ENCODE results near the gene SPESP1. TPM values are rescaled to one million over a fixed set of nuclear protein-coding genes. Genes with fewer than 3 reads are reported as not detected.
A peak's percentile ranks its signal among the peaks of the same experiment; 100 is the strongest.

The SPESP1 gene
- total RNA-seq, 1 donor from 2014 or later = 8.4 TPM

- H3K36me3 ChIP-seq (ENCODE audit: control insufficient read depth, insufficient read depth, low read length) = no peaks in the 10 kb centered on the region
- TF ChIP-seq, protein P1, sequence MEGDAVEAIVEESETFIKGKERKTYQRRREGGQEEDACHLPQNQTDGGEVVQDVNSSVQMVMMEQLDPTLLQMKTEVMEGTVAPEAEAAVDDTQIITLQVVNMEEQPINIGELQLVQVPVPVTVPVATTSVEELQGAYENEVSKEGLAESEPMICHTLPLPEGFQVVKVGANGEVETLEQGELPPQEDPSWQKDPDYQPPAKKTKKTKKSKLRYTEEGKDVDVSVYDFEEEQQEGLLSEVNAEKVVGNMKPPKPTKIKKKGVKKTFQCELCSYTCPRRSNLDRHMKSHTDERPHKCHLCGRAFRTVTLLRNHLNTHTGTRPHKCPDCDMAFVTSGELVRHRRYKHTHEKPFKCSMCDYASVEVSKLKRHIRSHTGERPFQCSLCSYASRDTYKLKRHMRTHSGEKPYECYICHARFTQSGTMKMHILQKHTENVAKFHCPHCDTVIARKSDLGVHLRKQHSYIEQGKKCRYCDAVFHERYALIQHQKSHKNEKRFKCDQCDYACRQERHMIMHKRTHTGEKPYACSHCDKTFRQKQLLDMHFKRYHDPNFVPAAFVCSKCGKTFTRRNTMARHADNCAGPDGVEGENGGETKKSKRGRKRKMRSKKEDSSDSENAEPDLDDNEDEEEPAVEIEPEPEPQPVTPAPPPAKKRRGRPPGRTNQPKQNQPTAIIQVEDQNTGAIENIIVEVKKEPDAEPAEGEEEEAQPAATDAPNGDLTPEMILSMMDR (IDR thresholded peaks at IDR 0.05; ENCODE audit: insufficient read depth, low read length, poor library complexity, severe bottlenecking) = no peak
- H3K27me3 ChIP-seq (ENCODE audit: control insufficient read depth, insufficient read depth, low read length) = no peaks in the 10 kb centered on the region
- no peak for DNase-seq (ENCODE audit: low read depth)
- no peak overlapping the region for H3K4me3 ChIP-seq (ENCODE audit: low read depth, low read length)
These were observed 49.5 kb downstream of the SPESP1 start for GRCh38 chr15:68979816-68980215.

- TF ChIP-seq, protein P1 (IDR thresholded peaks at IDR 0.05; ENCODE audit: insufficient read depth, low read length, poor library complexity, severe bottlenecking) = no peak
- no peaks in the 10 kb centered on the region for H3K36me3 ChIP-seq (ENCODE audit: control insufficient read depth, insufficient read depth, low read length)
- H3K4me3 ChIP-seq (ENCODE audit: low read depth, low read length) = no peak overlapping the region
- no peaks in the 10 kb centered on the region for H3K27me3 ChIP-seq (ENCODE audit: control insufficient read depth, insufficient read depth, low read length)
- no peak for DNase-seq (ENCODE audit: low read depth)
These were observed 50.5 kb downstream of the SPESP1 start for GRCh38 chr15:68980786-68981185.

DNA sequence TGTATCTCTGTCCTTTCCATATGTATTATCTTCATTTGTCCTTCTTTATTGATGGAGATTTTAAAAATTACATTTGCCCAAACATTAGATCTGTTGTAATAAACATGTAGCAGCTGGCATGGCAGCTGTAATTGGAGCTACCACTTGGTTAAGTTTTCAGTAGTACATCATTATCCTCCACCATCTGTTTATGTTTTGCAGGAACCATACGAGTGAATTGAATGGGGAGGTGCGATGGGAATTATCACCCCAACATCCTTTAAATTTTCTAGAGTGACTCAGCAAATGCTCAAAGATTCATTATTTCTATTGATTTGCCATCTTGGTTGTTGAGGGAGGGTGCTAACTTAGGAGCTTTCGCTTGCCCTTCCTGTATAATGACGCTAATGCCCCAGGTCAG, 51.6 kb downstream of the SPESP1 start:
- TF ChIP-seq, protein P1 (IDR thresholded peaks at IDR 0.05; ENCODE audit: insufficient read depth, low read length, poor library complexity, severe bottlenecking) = no peak
- Histone ChIP-seq H3K4me3 (ENCODE audit: low read depth, low read length) (no peak overlapping the region), H3K36me3 (ENCODE audit: control insufficient read depth, insufficient read depth, low read length) (no peaks in the 10 kb centered on the region), H3K27me3 (ENCODE audit: control insufficient read depth, insufficient read depth, low read length) (no peaks in the 10 kb centered on the region)
- DNase-seq (ENCODE audit: low read depth) = no peak

DNA sequence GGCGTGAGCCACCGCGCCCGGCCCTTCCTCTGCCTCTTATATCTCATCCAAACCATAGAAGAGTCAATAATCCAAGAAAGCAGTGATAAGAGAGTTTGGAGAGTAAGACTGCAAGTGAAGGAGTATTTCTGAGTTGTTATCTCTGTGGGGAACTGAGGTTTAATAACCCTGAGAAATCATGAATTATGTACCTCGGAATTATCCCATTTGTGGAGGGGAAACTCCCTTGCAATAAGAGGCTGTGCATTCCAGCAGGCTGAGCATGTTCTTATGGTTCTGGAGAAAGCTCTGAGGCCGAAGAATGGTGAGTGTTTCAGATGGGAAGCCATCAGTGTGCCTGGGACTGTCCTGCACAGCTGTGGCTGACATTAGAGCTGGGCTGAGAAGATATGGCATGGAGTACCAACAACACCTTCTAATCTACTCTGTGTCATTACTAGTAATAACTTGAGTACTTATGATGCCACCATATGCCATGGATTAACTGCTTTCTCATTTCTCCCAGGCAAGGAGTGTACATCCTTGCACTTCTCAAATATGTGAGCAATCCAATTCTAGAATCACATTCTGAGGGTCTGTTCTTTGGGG, 52.7 kb downstream of the SPESP1 start:
- H3K36me3 ChIP-seq (ENCODE audit: control insufficient read depth, insufficient read depth, low read length) = no peaks in the 10 kb centered on the region
- TF ChIP-seq, protein P1 (IDR thresholded peaks at IDR 0.05; ENCODE audit: insufficient read depth, low read length, poor library complexity, severe bottlenecking) = no peak

DNA sequence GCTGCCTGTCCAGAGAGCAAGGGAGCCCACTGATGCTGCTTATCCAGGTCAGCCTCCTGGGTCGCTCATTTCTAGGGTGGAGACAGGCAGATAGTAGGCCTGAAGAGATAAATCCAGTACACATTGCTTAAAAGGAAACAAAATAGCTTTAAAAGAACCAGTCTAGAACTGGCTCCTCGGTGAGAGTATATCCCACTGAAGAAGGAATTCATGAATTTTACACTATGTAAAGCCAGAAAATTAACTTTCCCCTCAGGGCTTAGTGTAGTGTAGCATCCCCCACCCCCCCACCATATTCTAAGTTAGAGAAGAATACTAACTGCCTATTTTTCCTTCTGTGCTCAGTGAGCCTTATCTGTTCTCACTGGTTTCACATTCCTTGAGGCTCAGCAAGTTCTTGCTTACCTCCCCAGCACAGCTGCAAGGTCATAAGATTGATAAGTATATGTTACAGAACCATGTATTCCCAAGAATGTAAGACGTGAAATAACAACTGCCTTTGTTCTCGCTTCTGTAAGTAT, 53.7 kb downstream of the SPESP1 start:
- H3K27me3 ChIP-seq (ENCODE audit: control insufficient read depth, insufficient read depth, low read length) = no peaks in the 10 kb centered on the region
- H3K4me3 ChIP-seq (ENCODE audit: low read depth, low read length) = no peak overlapping the region
- peak; percentile 70 for DNase-seq (ENCODE audit: low read depth)
- no peaks in the 10 kb centered on the region for H3K36me3 ChIP-seq (ENCODE audit: control insufficient read depth, insufficient read depth, low read length)
- TF ChIP-seq, protein P1 (IDR thresholded peaks at IDR 0.05; ENCODE audit: insufficient read depth, low read length, poor library complexity, severe bottlenecking) = no peak

More for the DNA sequence above, 52.7 kb downstream of the SPESP1 start:
- Histone ChIP-seq H3K4me3 (ENCODE audit: low read depth, low read length) (no peak overlapping the region), H3K27me3 (ENCODE audit: control insufficient read depth, insufficient read depth, low read length) (no peaks in the 10 kb centered on the region)
- no peak for DNase-seq (ENCODE audit: low read depth)

- no peak for DNase-seq (ENCODE audit: low read depth)
- no peaks in the 10 kb centered on the region for H3K27me3 ChIP-seq (ENCODE audit: control insufficient read depth, insufficient read depth, low read length)
- no peaks in the 10 kb centered on the region for H3K36me3 ChIP-seq (ENCODE audit: control insufficient read depth, insufficient read depth, low read length)
- TF ChIP-seq, protein P1 (IDR thresholded peaks at IDR 0.05; ENCODE audit: insufficient read depth, low read length, poor library complexity, severe bottlenecking) = no peak
- no peak overlapping the region for H3K4me3 ChIP-seq (ENCODE audit: low read depth, low read length)
These were observed 54.3 kb downstream of the SPESP1 start for GRCh38 chr15:68984586-68984985.
